ENCODE results near the gene SLC25A12. TPM values are rescaled to one million over a fixed set of nuclear protein-coding genes. Genes with fewer than 3 reads are reported as not detected.

The SLC25A12 gene
- total RNA-seq, 5 donors from 2014 or later (not counting 1 experiment from before 2014, with no cell fraction given), result 11.7 to 19.0 (median 13.3) TPM

DNA sequence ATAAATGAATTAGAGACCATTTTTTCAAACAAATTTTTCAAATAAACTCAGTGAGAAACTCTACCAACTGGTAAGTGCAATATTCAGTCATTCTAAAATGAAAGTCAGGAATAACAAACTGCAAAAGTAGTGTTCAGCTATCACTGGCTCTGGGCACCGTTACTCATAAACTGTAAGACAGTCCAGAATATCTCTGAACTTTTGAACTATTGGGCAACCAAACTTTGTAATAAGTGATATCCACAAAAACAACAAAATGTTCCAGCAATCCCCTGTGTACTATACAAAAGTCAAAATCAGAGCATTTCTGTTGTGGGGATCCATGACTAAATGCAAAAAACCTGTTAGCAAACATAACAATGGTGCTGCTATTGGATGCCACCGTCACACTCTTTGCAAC, 56.3 kb downstream of the SLC25A12 start:
- Mint-ChIP-seq H3K27me3 (no peaks in the 10 kb centered on the region), H3K4me1 (no peaks in the 10 kb centered on the region), H3K27ac (no peak overlapping the region), H3K4me3 (no peak overlapping the region), H3K36me3 (peaks cover 74% of the 10 kb centered on the region), H3K9me3 (no peaks in the 10 kb centered on the region)
- Histone ChIP-seq H3K27me3 (replicated peaks in 1 of 2; ENCODE audit: control insufficient read depth in 2 of 2, extremely low read depth in 1 of 2, insufficient read depth in 2 of 2, low read length in 1 of 2) (no peaks in the 10 kb centered on the region), H3K9me3 (no peaks in the 10 kb centered on the region), H3K4me1 (ENCODE audit: control insufficient read depth in 1 of 2, extremely low read depth in 1 of 2, insufficient read depth in 2 of 2, low read length in 2 of 2) (no peaks in the 10 kb centered on the region), H3K27ac (ENCODE audit: low read length) (no peak overlapping the region), H3K4me3 (ENCODE audit: control insufficient read depth in 1 of 2, extremely low read depth in 1 of 2, low read length in 1 of 2) (no peak overlapping the region), H3K36me3 (ENCODE audit: control insufficient read depth in 2 of 2, extremely low read depth in 1 of 2, insufficient read depth in 1 of 2, low read length in 1 of 2) (peaks cover 10 to 43% of the 10 kb centered on the region in 2 donors)
- ATAC-seq (replicated peaks in 1 of 4) (no peak), DNase-seq (no peak)
- ChIA-PET CTCF (no interaction called here), POLR2A (no interaction called here)
- 100% methylated on average over 1 of the region's 2 CpGs for WGBS (ENCODE audit: insufficient coverage)

DNA sequence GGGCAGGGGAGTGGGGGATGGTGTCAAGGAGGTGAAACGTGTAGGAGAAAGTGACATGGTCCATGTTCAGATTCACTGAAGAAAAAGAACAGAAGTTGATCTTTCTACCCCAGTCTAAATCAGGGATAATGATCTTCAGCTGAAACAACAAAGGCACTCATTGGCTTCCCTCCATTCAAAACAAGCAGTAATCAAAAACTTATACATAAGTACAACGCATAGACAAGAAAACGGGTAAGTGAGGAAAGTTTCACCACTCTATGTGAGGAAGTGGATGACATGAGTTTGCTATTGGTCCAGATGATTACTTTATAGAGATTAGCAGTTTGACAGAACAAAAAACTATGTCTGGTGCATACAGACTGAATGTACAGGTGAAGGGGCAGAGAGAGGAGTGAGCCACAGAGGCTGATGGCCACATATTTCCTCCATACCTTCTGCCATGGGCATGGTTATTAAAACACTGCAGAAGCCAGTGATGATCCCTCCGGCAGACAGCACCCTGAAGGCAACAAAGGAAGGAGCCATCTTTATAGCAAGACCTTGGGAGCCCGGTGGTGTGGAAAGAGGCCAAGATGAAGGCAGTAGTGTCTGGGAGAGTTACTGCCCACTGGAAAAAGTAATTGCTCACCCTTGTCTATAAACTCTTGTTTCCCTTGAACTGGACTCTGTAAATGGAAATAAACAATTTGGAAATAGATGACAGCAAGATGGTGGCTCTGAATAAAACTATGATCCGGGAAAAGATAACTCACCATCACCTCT, 57.7 kb downstream of the SLC25A12 start:
- H3K9me3 Mint-ChIP-seq, result no peaks in the 10 kb centered on the region
- H3K4me3 Mint-ChIP-seq, result no peak overlapping the region
- no peak overlapping the region for H3K27ac Mint-ChIP-seq
- Histone ChIP-seq H3K9me3 (no peaks in the 10 kb centered on the region), H3K36me3 (ENCODE audit: control insufficient read depth in 2 of 2, extremely low read depth in 1 of 2, insufficient read depth in 1 of 2, low read length in 1 of 2) (peaks cover 10 to 52% of the 10 kb centered on the region in 2 donors), H3K27ac (ENCODE audit: low read length) (no peak overlapping the region), H3K27me3 (replicated peaks in 1 of 2; ENCODE audit: control insufficient read depth in 2 of 2, extremely low read depth in 1 of 2, insufficient read depth in 2 of 2, low read length in 1 of 2) (no peaks in the 10 kb centered on the region), H3K4me1 (ENCODE audit: control insufficient read depth in 1 of 2, extremely low read depth in 1 of 2, insufficient read depth in 2 of 2, low read length in 2 of 2) (no peaks in the 10 kb centered on the region), H3K4me3 (ENCODE audit: control insufficient read depth in 1 of 2, extremely low read depth in 1 of 2, low read length in 1 of 2) (no peak overlapping the region)
- ATAC-seq (replicated peaks in 1 of 4), result no peak
- POLR2A ChIA-PET, result no interaction called here
- CTCF ChIA-PET, result no interaction called here
- 90% methylated on average over 2 of the region's 6 CpGs for WGBS (ENCODE audit: insufficient coverage)
- no peak for DNase-seq
- H3K36me3 Mint-ChIP-seq, result peaks cover 83% of the 10 kb centered on the region
- H3K27me3 Mint-ChIP-seq, result no peaks in the 10 kb centered on the region
- H3K4me1 Mint-ChIP-seq, result no peaks in the 10 kb centered on the region

DNA sequence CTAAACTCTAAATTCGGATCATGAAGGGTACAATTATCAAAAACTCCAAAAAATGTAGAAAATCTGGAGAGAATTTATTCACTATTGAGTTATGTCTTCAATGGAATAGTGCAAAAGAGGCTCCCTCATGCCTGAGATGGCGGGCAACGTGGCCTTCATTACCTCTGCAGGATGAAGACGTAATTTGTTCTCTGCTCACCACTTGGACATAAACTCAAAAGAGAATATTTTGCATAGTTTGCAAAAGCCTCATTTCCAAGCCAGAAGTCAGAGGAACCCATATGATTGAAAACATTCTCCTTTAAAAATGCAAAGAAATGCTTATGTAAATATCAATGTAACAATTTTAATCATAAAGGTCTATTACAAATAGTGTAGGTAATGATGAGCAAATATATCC, 58.7 kb downstream of the SLC25A12 start:
- peaks cover 83% of the 10 kb centered on the region for H3K36me3 Mint-ChIP-seq
- H3K9me3 Mint-ChIP-seq, result no peaks in the 10 kb centered on the region
- WGBS (ENCODE audit: insufficient coverage), result 100% methylated on average over 2 of the region's 4 CpGs

DNA sequence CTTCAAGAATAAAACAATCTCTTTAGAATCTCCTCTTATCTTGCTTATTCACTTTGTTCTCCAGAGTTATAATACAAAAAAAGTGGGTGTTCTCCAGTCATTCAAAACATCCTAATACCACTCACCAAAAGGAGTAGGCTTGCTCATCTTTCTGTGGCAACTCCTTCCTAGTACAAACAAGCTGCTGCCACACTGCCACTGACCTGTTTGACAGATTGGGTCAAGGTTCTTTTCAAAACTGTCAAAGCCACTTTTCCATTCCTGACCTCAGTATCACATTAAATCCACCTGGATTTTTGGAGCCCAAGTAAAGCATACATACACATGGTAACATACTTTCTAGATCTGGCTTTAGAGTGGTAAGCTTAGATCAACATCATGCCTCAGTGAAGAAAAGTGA, 59.8 kb downstream of the SLC25A12 start:
- Mint-ChIP-seq H3K27ac (no peak overlapping the region), H3K27me3 (no peaks in the 10 kb centered on the region), H3K4me1 (no peaks in the 10 kb centered on the region), H3K9me3 (no peaks in the 10 kb centered on the region), H3K4me3 (no peak overlapping the region), H3K36me3 (peaks cover 78% of the 10 kb centered on the region)
- POLR2A ChIA-PET, result no interaction called here
- Histone ChIP-seq H3K27me3 (replicated peaks in 1 of 2; ENCODE audit: control insufficient read depth in 2 of 2, extremely low read depth in 1 of 2, insufficient read depth in 2 of 2, low read length in 1 of 2) (no peaks in the 10 kb centered on the region), H3K9me3 (no peaks in the 10 kb centered on the region), H3K4me1 (ENCODE audit: control insufficient read depth in 1 of 2, extremely low read depth in 1 of 2, insufficient read depth in 2 of 2, low read length in 2 of 2) (no peaks in the 10 kb centered on the region), H3K27ac (ENCODE audit: low read length) (no peak overlapping the region), H3K36me3 (ENCODE audit: control insufficient read depth in 2 of 2, extremely low read depth in 1 of 2, insufficient read depth in 1 of 2, low read length in 1 of 2) (peaks cover 10 to 54% of the 10 kb centered on the region in 2 donors), H3K4me3 (ENCODE audit: control insufficient read depth in 1 of 2, extremely low read depth in 1 of 2, low read length in 1 of 2) (no peak overlapping the region)
- DNase-seq, result no peak
- no peak for ATAC-seq (replicated peaks in 1 of 4)
- CTCF ChIA-PET, result no interaction called here

More for the DNA sequence above, 58.7 kb downstream of the SLC25A12 start:
- no peaks in the 10 kb centered on the region for H3K27me3 Mint-ChIP-seq
- DNase-seq, result no peak
- ChIA-PET CTCF (no interaction called here), POLR2A (no interaction called here)
- no peaks in the 10 kb centered on the region for H3K27me3 ChIP-seq (replicated peaks in 1 of 2; ENCODE audit: control insufficient read depth in 2 of 2, extremely low read depth in 1 of 2, insufficient read depth in 2 of 2, low read length in 1 of 2)
- H3K4me3 Mint-ChIP-seq, result no peak overlapping the region
- ATAC-seq (replicated peaks in 1 of 4), result no peak
- no peak overlapping the region for H3K27ac ChIP-seq (ENCODE audit: low read length)
- no peaks in the 10 kb centered on the region for H3K4me1 ChIP-seq (ENCODE audit: control insufficient read depth in 1 of 2, extremely low read depth in 1 of 2, insufficient read depth in 2 of 2, low read length in 2 of 2)
- H3K9me3 ChIP-seq, result no peaks in the 10 kb centered on the region
- H3K4me3 ChIP-seq (ENCODE audit: control insufficient read depth in 1 of 2, extremely low read depth in 1 of 2, low read length in 1 of 2), result no peak overlapping the region
- peaks cover 10 to 54% of the 10 kb centered on the region in 2 donors for H3K36me3 ChIP-seq (ENCODE audit: control insufficient read depth in 2 of 2, extremely low read depth in 1 of 2, insufficient read depth in 1 of 2, low read length in 1 of 2)
- no peaks in the 10 kb centered on the region for H3K4me1 Mint-ChIP-seq
- H3K27ac Mint-ChIP-seq, result no peak overlapping the region

- ATAC-seq (replicated peaks in 1 of 4), result no peak
- Histone ChIP-seq H3K9me3 (no peaks in the 10 kb centered on the region), H3K4me1 (ENCODE audit: control insufficient read depth in 1 of 2, extremely low read depth in 1 of 2, insufficient read depth in 2 of 2, low read length in 2 of 2) (no peaks in the 10 kb centered on the region), H3K27ac (ENCODE audit: low read length) (no peak overlapping the region), H3K27me3 (replicated peaks in 1 of 2; ENCODE audit: control insufficient read depth in 2 of 2, extremely low read depth in 1 of 2, insufficient read depth in 2 of 2, low read length in 1 of 2) (no peaks in the 10 kb centered on the region), H3K4me3 (ENCODE audit: control insufficient read depth in 1 of 2, extremely low read depth in 1 of 2, low read length in 1 of 2) (no peak overlapping the region), H3K36me3 (ENCODE audit: control insufficient read depth in 2 of 2, extremely low read depth in 1 of 2, insufficient read depth in 1 of 2, low read length in 1 of 2) (peaks cover 12 to 65% of the 10 kb centered on the region in 2 donors)
- Mint-ChIP-seq H3K27me3 (no peaks in the 10 kb centered on the region), H3K27ac (no peak overlapping the region), H3K9me3 (no peaks in the 10 kb centered on the region), H3K4me3 (no peak overlapping the region), H3K4me1 (no peaks in the 10 kb centered on the region), H3K36me3 (peaks cover 84% of the 10 kb centered on the region)
- POLR2A ChIA-PET, result interaction anchor here in 1 of 2 donors (0.6 kb wide), 1 partner anchor 567 kb away, joined by 3 read pairs; no protein-coding TSS in a partner anchor
- CTCF ChIA-PET, result interaction anchor here in 1 of 2 donors (0.6 kb wide), 1 partner anchor 272 kb away, joined by 3 read pairs; no protein-coding TSS in a partner anchor
- no peak for DNase-seq
These were observed 61.6 kb downstream of the SLC25A12 start for GRCh38 chr2:171832489-171832888.

DNA sequence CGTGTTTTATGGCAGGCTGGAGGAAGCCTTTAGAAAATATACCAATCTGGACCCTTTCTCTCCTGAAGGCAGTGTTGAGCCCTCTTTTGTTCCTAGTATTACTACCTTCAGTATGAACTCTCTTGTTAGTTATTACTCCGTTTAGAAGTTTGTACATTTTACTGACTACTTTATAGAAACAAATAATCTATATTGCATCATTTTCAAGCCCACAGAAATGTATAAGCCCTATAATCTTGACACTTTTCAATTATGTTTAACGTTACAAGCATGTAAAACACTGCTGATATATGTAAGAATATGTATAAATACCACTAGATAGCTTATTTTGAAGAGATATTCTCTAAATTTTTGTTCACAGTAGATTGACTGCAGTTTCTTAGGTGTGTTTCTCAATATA, 64.0 kb downstream of the SLC25A12 start:
- no peak for ATAC-seq (replicated peaks in 1 of 4)
- no peaks in the 10 kb centered on the region for H3K27me3 ChIP-seq (replicated peaks in 1 of 2; ENCODE audit: control insufficient read depth in 2 of 2, extremely low read depth in 1 of 2, insufficient read depth in 2 of 2, low read length in 1 of 2)
- Mint-ChIP-seq H3K27ac (no peak overlapping the region), H3K4me1 (no peaks in the 10 kb centered on the region), H3K4me3 (no peak overlapping the region), H3K36me3 (peaks cover 80% of the 10 kb centered on the region), H3K9me3 (no peaks in the 10 kb centered on the region), H3K27me3 (no peaks in the 10 kb centered on the region)
- H3K36me3 ChIP-seq (ENCODE audit: control insufficient read depth in 2 of 2, extremely low read depth in 1 of 2, insufficient read depth in 1 of 2, low read length in 1 of 2), result peaks cover 6 to 51% of the 10 kb centered on the region in 2 donors
- H3K9me3 ChIP-seq, result no peaks in the 10 kb centered on the region
- CTCF ChIA-PET, result interaction anchor here in 1 of 2 donors (0.5 kb wide), 1 partner anchor 505 kb away, joined by 6 read pairs; no protein-coding TSS in a partner anchor
- no CpG with 5 or more reads among the region's 3 CpGs for WGBS (ENCODE audit: insufficient coverage)
- no peaks in the 10 kb centered on the region for H3K4me1 ChIP-seq (ENCODE audit: control insufficient read depth in 1 of 2, extremely low read depth in 1 of 2, insufficient read depth in 2 of 2, low read length in 2 of 2)
- H3K27ac ChIP-seq (ENCODE audit: low read length), result no peak overlapping the region
- DNase-seq, result no peak
- POLR2A ChIA-PET, result no interaction called here
- no peak overlapping the region for H3K4me3 ChIP-seq (ENCODE audit: control insufficient read depth in 1 of 2, extremely low read depth in 1 of 2, low read length in 1 of 2)

Data from T-cell (primary cell).